ENCODE measurements around the gene ALX4.

The ALX4 gene

GRCh38 chr11:44224867-44225501 lies 85.0 kb downstream of the ALX4 start:
- no peak overlapping the region for H3K27ac ChIP-seq (ENCODE audit: low read length)
- ATAC-seq (ENCODE audit: insufficient read depth, low read depth): no peak
- no peaks in the 10 kb centered on the region for H4K20me1 ChIP-seq (ENCODE audit: insufficient read depth, low read length)
- no peak overlapping the region for H3K9ac ChIP-seq (ENCODE audit: low read depth, low read length)
- no peaks in the 10 kb centered on the region for H3K27me3 ChIP-seq (ENCODE audit: insufficient read depth, low read length, poor library complexity)
- no peak for TF ChIP-seq CTCF (IDR thresholded peaks at IDR 0.05; ENCODE audit: borderline replicate concordance, extremely low read depth, low read length, poor library complexity, severe bottlenecking)
- no peak for TF ChIP-seq EZH2 (IDR thresholded peaks at IDR 0.05; ENCODE audit: borderline replicate concordance, low read depth, low read length, severe bottlenecking)
- H3K79me2 ChIP-seq (ENCODE audit: insufficient read depth, low read length): no peaks in the 10 kb centered on the region
- H3K9me3 ChIP-seq (ENCODE audit: insufficient read depth, low read length, severe bottlenecking): no peaks in the 10 kb centered on the region
- H3K4me1 ChIP-seq (ENCODE audit: insufficient read depth, low read length): no peaks in the 10 kb centered on the region
- H3K4me2 ChIP-seq (ENCODE audit: insufficient read depth, low read length): no peak overlapping the region
- DNase-seq: no peak
- H2AFZ ChIP-seq (ENCODE audit: low read depth, low read length): no peak overlapping the region
- no peak overlapping the region for H3K4me3 ChIP-seq (ENCODE audit: low read depth in 1 of 2, low read length in 2 of 2)
- H3K36me3 ChIP-seq (ENCODE audit: insufficient read depth, low read length): no peaks in the 10 kb centered on the region

GRCh38 chr11:44223238-44223637 lies 86.7 kb downstream of the ALX4 start:
- Histone ChIP-seq H3K79me2 (ENCODE audit: insufficient read depth, low read length) (no peaks in the 10 kb centered on the region), H2AFZ (ENCODE audit: low read depth, low read length) (no peak overlapping the region), H3K27me3 (ENCODE audit: insufficient read depth, low read length, poor library complexity) (no peaks in the 10 kb centered on the region), H3K4me2 (ENCODE audit: insufficient read depth, low read length) (no peak overlapping the region), H3K9ac (ENCODE audit: low read depth, low read length) (no peak overlapping the region), H3K9me3 (ENCODE audit: insufficient read depth, low read length, severe bottlenecking) (no peaks in the 10 kb centered on the region), H3K36me3 (ENCODE audit: insufficient read depth, low read length) (no peaks in the 10 kb centered on the region), H3K4me3 (ENCODE audit: low read depth in 1 of 2, low read length in 2 of 2) (no peak overlapping the region), H3K4me1 (ENCODE audit: insufficient read depth, low read length) (no peaks in the 10 kb centered on the region), H4K20me1 (ENCODE audit: insufficient read depth, low read length) (no peaks in the 10 kb centered on the region), H3K27ac (ENCODE audit: low read length) (no peak overlapping the region)
- DNase-seq (no peak), ATAC-seq (ENCODE audit: insufficient read depth, low read depth) (no peak)
- TF ChIP-seq CTCF (IDR thresholded peaks at IDR 0.05; ENCODE audit: borderline replicate concordance, extremely low read depth, low read length, poor library complexity, severe bottlenecking) (no peak), EZH2 (IDR thresholded peaks at IDR 0.05; ENCODE audit: borderline replicate concordance, low read depth, low read length, severe bottlenecking) (no peak)

- H3K27ac ChIP-seq (ENCODE audit: low read length): no peak overlapping the region
- no peaks in the 10 kb centered on the region for H3K27me3 ChIP-seq (ENCODE audit: insufficient read depth, low read length, poor library complexity)
- no peak overlapping the region for H3K9ac ChIP-seq (ENCODE audit: low read depth, low read length)
- H2AFZ ChIP-seq (ENCODE audit: low read depth, low read length): no peak overlapping the region
- DNase-seq (no peak), ATAC-seq (ENCODE audit: insufficient read depth, low read depth) (no peak)
- no peaks in the 10 kb centered on the region for H3K9me3 ChIP-seq (ENCODE audit: insufficient read depth, low read length, severe bottlenecking)
- H3K79me2 ChIP-seq (ENCODE audit: insufficient read depth, low read length): no peaks in the 10 kb centered on the region
- TF ChIP-seq CTCF (IDR thresholded peaks at IDR 0.05; ENCODE audit: borderline replicate concordance, extremely low read depth, low read length, poor library complexity, severe bottlenecking): no peak
- TF ChIP-seq EZH2 (IDR thresholded peaks at IDR 0.05; ENCODE audit: borderline replicate concordance, low read depth, low read length, severe bottlenecking): no peak
- H3K4me1 ChIP-seq (ENCODE audit: insufficient read depth, low read length): no peaks in the 10 kb centered on the region
- H3K4me3 ChIP-seq (ENCODE audit: low read depth in 1 of 2, low read length in 2 of 2): no peak overlapping the region
- H4K20me1 ChIP-seq (ENCODE audit: insufficient read depth, low read length): no peaks in the 10 kb centered on the region
- no peaks in the 10 kb centered on the region for H3K36me3 ChIP-seq (ENCODE audit: insufficient read depth, low read length)
- H3K4me2 ChIP-seq (ENCODE audit: insufficient read depth, low read length): no peak overlapping the region
These were observed 87.9 kb downstream of the ALX4 start for GRCh38 chr11:44221992-44222391.

Data from DND-41 (cell line).